ENCODE data around the gene PIGU.

- no peak for TF ChIP-seq SRF (CRISPR knock-in tag; IDR thresholded peaks at IDR 0.05)
- no peak for TF ChIP-seq RAD21 (CRISPR knock-in tag; conservative IDR thresholded peaks at IDR 0.05 in 1 of 2, IDR thresholded peaks at IDR 0.05 in 1 of 2)
- TF ChIP-seq NCOR1 (IDR thresholded peaks at IDR 0.05), result no peak
Observed at GRCh38 chr20:34546751-34547181, 130.1 kb downstream of the PIGU start.

Data from K562 (cell line).